DOHH2 (cell line): ENCODE results near the gene MMP1.

Experiments
- H3F3A ChIP-seq: fragments of 200-600 bp; sonication (generic), shearing (Covaris generic); 2 replicates; pipeline ENCODE4 v1.6.0; 2016; ENCODE audit warnings: antibody characterized with exemption, mild to moderate bottlenecking; ENCODE audit not compliant: control insufficient read depth, insufficient read depth
- H3K27ac ChIP-seq: fragments of 200-600 bp; sonication (generic); 2 replicates; pipeline ENCODE4 v1.5.1; 2014; ENCODE audit warnings: low read depth, mild to moderate bottlenecking, low read length, moderate library complexity
- H3K27me3 ChIP-seq: fragments of 200-600 bp; sonication (generic); 2 replicates; pipeline ENCODE4 v1.6.1; 2014; ENCODE audit warnings: mild to moderate bottlenecking, low read length, mixed read lengths; ENCODE audit not compliant: control insufficient read depth
- H3K36me3 ChIP-seq: fragments of 200-600 bp; sonication (generic); 2 replicates; pipeline ENCODE4 v1.6.1; 2014; ENCODE audit warnings: mild to moderate bottlenecking, low read length, moderate library complexity, mixed read lengths; ENCODE audit not compliant: control insufficient read depth
- H3K4me1 ChIP-seq: fragments of 200-600 bp; sonication (generic); 2 replicates; pipeline ENCODE4 v1.6.1; 2014; ENCODE audit warnings: mild to moderate bottlenecking, low read length, mixed read lengths; ENCODE audit not compliant: control insufficient read depth
- H3K4me2 ChIP-seq: fragments of 200-600 bp; sonication (generic); 2 replicates; pipeline ENCODE4 v1.6.0; 2014; ENCODE audit warnings: mild to moderate bottlenecking, low read length, moderate library complexity
- H3K4me3 ChIP-seq: fragments of 200-600 bp; sonication (generic); 2 replicates; pipeline ENCODE4 v1.5.1; 2014; ENCODE audit warnings: mild to moderate bottlenecking, low read length, mixed read lengths
- H3K79me2 ChIP-seq: fragments of 200-600 bp; sonication (generic); 2 replicates; pipeline ENCODE4 v1.6.1; 2014; ENCODE audit warnings: mild to moderate bottlenecking, low read length, mixed read lengths; ENCODE audit not compliant: control insufficient read depth
- H3K9me2 ChIP-seq: fragments of 200-600 bp; sonication (generic); replicated peaks from 2 replicates; pipeline ENCODE4 v1.6.1; 2014; ENCODE audit warnings: mild to moderate bottlenecking, low read length, mixed read lengths; ENCODE audit not compliant: control insufficient read depth
- H3K9me3 ChIP-seq: fragments of 200-600 bp; sonication (generic); 2 replicates; pipeline ENCODE4 v1.6.1; 2014; ENCODE audit warnings: antibody characterized with exemption, low read length, mixed read lengths; ENCODE audit not compliant: control insufficient read depth, insufficient read depth
- H4K20me1 ChIP-seq: fragments of 200-600 bp; sonication (generic); 2 replicates; pipeline ENCODE4 v1.6.0; 2014; ENCODE audit warnings: low read depth, mild to moderate bottlenecking, antibody characterized with exemption, low read length, moderate library complexity; ENCODE audit not compliant: control insufficient read depth, insufficient read depth
- CTCF ChIP-seq: fragments of 200-600 bp; sonication (generic); IDR thresholded peaks from one replicate; pipeline ENCODE4 v1.5.1; 2014; ENCODE audit warnings: antibody characterized with exemption, mild to moderate bottlenecking, low read depth, low read length; ENCODE audit not compliant: poor library complexity, severe bottlenecking
- EZH2phosphoT487 ChIP-seq: fragments of 200-600 bp; sonication (generic); IDR thresholded peaks from 2 replicates; pipeline ENCODE4 v1.6.1; 2017; ENCODE audit warnings: borderline replicate concordance, mild to moderate bottlenecking, antibody characterized with exemption, low read length, moderate library complexity, mixed read lengths

MMP1 gene

GRCh38 chr11:102836290-102836875 lies 38.4 kb upstream of the MMP1 start:
- no peaks in the 10 kb centered on the region for H3K9me2 ChIP-seq
- H3K79me2 ChIP-seq: no peaks in the 10 kb centered on the region
- no peak overlapping the region for H3K27ac ChIP-seq
- TF ChIP-seq CTCF: no peak
- TF ChIP-seq EZH2phosphoT487: no peak
- no peaks in the 10 kb centered on the region for H3K36me3 ChIP-seq
- H3K27me3 ChIP-seq: no peaks in the 10 kb centered on the region
- H4K20me1 ChIP-seq: no peaks in the 10 kb centered on the region
- no peaks in the 10 kb centered on the region for H3K4me1 ChIP-seq
- no peak overlapping the region for H3K4me3 ChIP-seq
- H3K9me3 ChIP-seq: no peaks in the 10 kb centered on the region
- no peak overlapping the region for H3K4me2 ChIP-seq
- H3F3A ChIP-seq: no peaks in the 10 kb centered on the region

- Histone ChIP-seq H3K79me2 (no peaks in the 10 kb centered on the region), H4K20me1 (no peaks in the 10 kb centered on the region), H3F3A (no peaks in the 10 kb centered on the region), H3K27ac (no peak overlapping the region), H3K4me3 (no peak overlapping the region), H3K4me1 (no peaks in the 10 kb centered on the region), H3K36me3 (no peaks in the 10 kb centered on the region), H3K9me3 (no peaks in the 10 kb centered on the region), H3K27me3 (no peaks in the 10 kb centered on the region), H3K9me2 (no peaks in the 10 kb centered on the region), H3K4me2 (no peak overlapping the region)
- TF ChIP-seq EZH2phosphoT487: no peak
- no peak for TF ChIP-seq CTCF
Observed at GRCh38 chr11:102833731-102834130, 35.8 kb upstream of the MMP1 start.

DNA sequence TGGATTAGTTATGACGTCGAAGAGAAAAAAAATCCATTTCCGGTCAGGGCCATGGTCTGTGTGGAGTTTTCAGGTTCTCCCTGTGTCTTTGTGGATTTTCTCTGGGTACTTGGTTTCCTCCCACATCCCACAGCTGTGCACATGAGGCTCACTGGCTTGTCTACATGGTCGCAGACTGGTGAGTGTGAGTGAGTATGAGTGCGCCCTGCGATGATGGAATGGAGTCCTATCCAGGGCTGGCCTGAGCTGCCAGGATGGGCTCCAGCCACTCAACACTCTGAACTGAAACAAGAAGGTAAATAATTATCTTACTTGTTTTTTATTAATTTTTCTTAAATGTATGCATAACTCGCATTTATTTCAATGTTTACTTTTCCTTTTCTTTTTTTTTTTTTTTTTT lies 34.7 kb upstream of the MMP1 start:
- no peaks in the 10 kb centered on the region for H3K9me3 ChIP-seq
- H3K79me2 ChIP-seq: no peaks in the 10 kb centered on the region
- no peaks in the 10 kb centered on the region for H3K4me1 ChIP-seq
- no peak for TF ChIP-seq EZH2phosphoT487
- TF ChIP-seq CTCF: no peak
- H3K27ac ChIP-seq: no peak overlapping the region
- no peak overlapping the region for H3K4me3 ChIP-seq
- no peak overlapping the region for H3K4me2 ChIP-seq
- H4K20me1 ChIP-seq: no peaks in the 10 kb centered on the region
- H3F3A ChIP-seq: no peaks in the 10 kb centered on the region
- no peaks in the 10 kb centered on the region for H3K27me3 ChIP-seq
- no peaks in the 10 kb centered on the region for H3K36me3 ChIP-seq
- H3K9me2 ChIP-seq: no peaks in the 10 kb centered on the region
